HUES64 (cell line): Measurements from ENCODE around the gene BDKRB1.

Experiments used
- H3K27ac ChIP-seq: 2 replicates; pipeline ENCODE4 v1.7.0; 2013; ENCODE audit warnings: low read depth, low read length, inconsistent platforms
- H3K27me3 ChIP-seq: 2 replicates; pipeline ENCODE4 v1.6.1; 2013; ENCODE audit warnings: mild to moderate bottlenecking, low read length; ENCODE audit not compliant: insufficient read depth
- H3K36me3 ChIP-seq: 2 replicates; pipeline ENCODE4 v1.6.1; 2013; ENCODE audit warnings: mild to moderate bottlenecking, low read length; ENCODE audit not compliant: insufficient read depth
- H3K4me1 ChIP-seq: 2 replicates; pipeline ENCODE4 v1.6.1; 2013; ENCODE audit warnings: mild to moderate bottlenecking, low read length, moderate library complexity; ENCODE audit not compliant: insufficient read depth
- H3K4me3 ChIP-seq: 2 replicates; pipeline ENCODE4 v1.5.1; 2013; ENCODE audit warnings: mild to moderate bottlenecking, low read length, moderate library complexity
- H3K9ac ChIP-seq: 2 replicates; pipeline ENCODE4 v1.6.1; 2013; ENCODE audit warnings: mild to moderate bottlenecking, low read depth, low read length
- H3K9me3 ChIP-seq: 2 replicates; pipeline ENCODE4 v1.6.1; 2013; ENCODE audit warnings: low read depth, low read length; ENCODE audit not compliant: insufficient read depth
- WGBS: fragments of 150-250, 120-280 bp; methylation state at CpG from one replicate; pipeline ENCODE4 v1.1.7; 2013; ENCODE audit warnings: missing lambda C conversion rate; 5-methylcytosine and 5-hydroxymethylcytosine counted together

The BDKRB1 gene

GRCh38 chr14:96307434-96307833, 51.4 kb downstream of the BDKRB1 start:
- Histone ChIP-seq H3K4me3 (no peak overlapping the region), H3K27me3 (no peaks in the 10 kb centered on the region), H3K27ac (no peak overlapping the region), H3K9me3 (no peaks in the 10 kb centered on the region), H3K36me3 (peaks cover 71% of the 10 kb centered on the region), H3K9ac (no peak overlapping the region), H3K4me1 (no peaks in the 10 kb centered on the region)
- 93% methylated on average over 4 of the region's 4 CpGs for WGBS

GRCh38 chr14:96309133-96309895, 53.3 kb downstream of the BDKRB1 start:
- Histone ChIP-seq H3K4me3 (no peak overlapping the region), H3K9me3 (no peaks in the 10 kb centered on the region), H3K4me1 (no peaks in the 10 kb centered on the region), H3K27me3 (no peaks in the 10 kb centered on the region), H3K36me3 (peaks cover 71% of the 10 kb centered on the region), H3K27ac (no peak overlapping the region), H3K9ac (no peak overlapping the region)
- 94% methylated on average over 8 of the region's 8 CpGs for WGBS

- WGBS = 78% methylated on average over 5 of the region's 5 CpGs
- no peaks in the 10 kb centered on the region for H3K9me3 ChIP-seq
- H3K9ac ChIP-seq = no peak overlapping the region
- peaks cover 70% of the 10 kb centered on the region for H3K36me3 ChIP-seq
- no peak overlapping the region for H3K27ac ChIP-seq
- H3K4me3 ChIP-seq = no peak overlapping the region
- H3K27me3 ChIP-seq = no peaks in the 10 kb centered on the region
- H3K4me1 ChIP-seq = no peaks in the 10 kb centered on the region
These were observed 53.9 kb downstream of the BDKRB1 start for GRCh38 chr14:96309896-96310330.

GRCh38 chr14:96310906-96311305, 54.9 kb downstream of the BDKRB1 start:
- Histone ChIP-seq H3K27me3 (no peaks in the 10 kb centered on the region), H3K27ac (no peak overlapping the region), H3K9ac (no peak overlapping the region), H3K9me3 (no peaks in the 10 kb centered on the region), H3K36me3 (peaks cover 75% of the 10 kb centered on the region), H3K4me3 (no peak overlapping the region), H3K4me1 (no peaks in the 10 kb centered on the region)
- 96% methylated on average over 6 of the region's 6 CpGs for WGBS
